MCF 10A (cell line): ENCODE measurements around the gene RICTOR. TPM values are rescaled to one million over a fixed set of nuclear protein-coding genes. Genes with fewer than 3 reads are reported as not detected.
"Not testable (repeated sequence)": the region's sequence is repeated elsewhere in the genome, so short reads cannot be mapped to it uniquely, and the experiment has no call there.

Source experiments
- BruUV-seq: library from RNA; stranded (reverse); fragments of 400-500 nt; replicated peaks from 2 replicates; lab custom pipeline; 2021; lab: Mats Ljungman, UMichigan
- CTCF ChIA-PET: fragments of 300-600 bp; sonication (Branson Sonifier 250); formaldehyde crosslinking; extraction: SDS; loops from one replicate; lab custom pipeline; 2021; ENCODE audit warnings: antibody characterized with exemption, inconsistent platforms; lab: Yijun Ruan, JAX
- POLR2A ChIA-PET: fragments of 300-600, 350-650 bp; sonication (Branson Sonifier 250); formaldehyde crosslinking; extraction: SDS; loops from one replicate; lab custom pipeline; 2020; ENCODE audit warnings: antibody characterized with exemption, inconsistent platforms; lab: Yijun Ruan, JAX
- DNase-seq: peaks from one replicate; pipeline ENCODE4 v3.0.0-alpha.2; 2018; ENCODE audit not compliant: unreplicated experiment
- H3K27ac Mint-ChIP-seq: one replicate; pipeline ENCODE4 v1.8.0; 2022; ENCODE audit warnings: mild to moderate bottlenecking, low read depth, mixed read lengths; ENCODE audit not compliant: unreplicated experiment
- H3K27me3 Mint-ChIP-seq: one replicate; pipeline ENCODE4 v1.8.0; 2022; ENCODE audit warnings: mixed read lengths; ENCODE audit not compliant: insufficient read depth, unreplicated experiment
- H3K36me3 Mint-ChIP-seq: one replicate; pipeline ENCODE4 v1.8.0; 2022; ENCODE audit warnings: mild to moderate bottlenecking, moderate library complexity, mixed read lengths; ENCODE audit not compliant: insufficient read depth, unreplicated experiment
- H3K4me1 Mint-ChIP-seq: one replicate; pipeline ENCODE4 v1.8.0; 2022; ENCODE audit warnings: mixed read lengths; ENCODE audit not compliant: insufficient read depth, unreplicated experiment
- H3K4me3 Mint-ChIP-seq: one replicate; pipeline ENCODE4 v1.8.0; 2022; ENCODE audit warnings: mild to moderate bottlenecking, moderate library complexity, mixed read lengths; ENCODE audit not compliant: unreplicated experiment
- H3K9me3 Mint-ChIP-seq: one replicate; pipeline ENCODE4 v1.8.0; 2022; ENCODE audit warnings: mixed read lengths; ENCODE audit not compliant: unreplicated experiment
- CTCF ChIP-seq: fragments of 200-600 bp; IDR thresholded peaks from one replicate; pipeline ENCODE4 v1.8.0; 2022; ENCODE audit warnings: antibody characterized with exemption, mild to moderate bottlenecking; ENCODE audit not compliant: unreplicated experiment
- intact Hi-C: fragments of 100-400 bp; cut with micrococcal nuclease; formaldehyde crosslinking; loops from 2 replicates; pipeline ENCODE4 v1.14.1; 2022
- total RNA-seq: library from RNA; stranded (reverse); gene quantifications from 2 replicates; pipeline ENCODE4 v1.2.3, GENCODE V29; 2022

Gene RICTOR
- total RNA-seq, 1 experiment from 2014 or later = 25.7 TPM

GRCh38 chr5:38999037-38999436, 75.2 kb downstream of the RICTOR start:
- Mint-ChIP-seq H3K9me3 (no peaks in the 10 kb centered on the region), H3K36me3 (peaks cover 41% of the 10 kb centered on the region), H3K4me1 (no peaks in the 10 kb centered on the region), H3K4me3 (no peak overlapping the region), H3K27ac (no peak overlapping the region), H3K27me3 (no peaks in the 10 kb centered on the region)
- TF ChIP-seq CTCF = no peak
- ChIA-PET CTCF (interaction anchor here (1.4 kb wide), 2 partner anchors 82 to 285 kb away, joined by 3 to 4 read pairs; no protein-coding TSS in a partner anchor), POLR2A (no interaction called here)
- BruUV-seq = no TSS peak
- intact Hi-C loops = no loop called here
- no peak for DNase-seq

- ChIA-PET CTCF (no interaction called here), POLR2A (interaction anchor here (0.7 to 1.2 kb wide), 2 partner anchors 78 to 103 kb away, joined by 3 read pairs; no protein-coding TSS in a partner anchor)
- TF ChIP-seq CTCF = no peak
- Mint-ChIP-seq H3K9me3 (no peaks in the 10 kb centered on the region), H3K27ac (no peak overlapping the region), H3K36me3 (peaks cover 51% of the 10 kb centered on the region), H3K27me3 (no peaks in the 10 kb centered on the region), H3K4me1 (peaks cover 5% of the 10 kb centered on the region), H3K4me3 (no peak overlapping the region)
- no TSS peak for BruUV-seq
- intact Hi-C loops = no loop called here
- DNase-seq = no peak
Measured at GRCh38 chr5:38997591-38997990, 76.6 kb downstream of the RICTOR start.

GRCh38 chr5:38996123-38996522, 78.1 kb downstream of the RICTOR start:
- BruUV-seq = no TSS peak
- peaks cover 44% of the 10 kb centered on the region for H3K36me3 Mint-ChIP-seq
- no peak overlapping the region for H3K27ac Mint-ChIP-seq
- no peaks in the 10 kb centered on the region for H3K27me3 Mint-ChIP-seq
- no peak overlapping the region for H3K4me3 Mint-ChIP-seq
- CTCF ChIA-PET = no interaction called here
- intact Hi-C loops = no loop called here
- TF ChIP-seq CTCF = no peak
- peaks cover 6% of the 10 kb centered on the region for H3K4me1 Mint-ChIP-seq
- no peaks in the 10 kb centered on the region for H3K9me3 Mint-ChIP-seq
- POLR2A ChIA-PET = no interaction called here
- DNase-seq = no peak

GRCh38 chr5:38994324-38994927, 79.8 kb downstream of the RICTOR start:
- H3K9me3 Mint-ChIP-seq = no peaks in the 10 kb centered on the region
- peak; percentile 76 for DNase-seq
- no TSS peak for BruUV-seq
- H3K36me3 Mint-ChIP-seq = peaks cover 48% of the 10 kb centered on the region
- peak; percentile 45 for TF ChIP-seq CTCF
- intact Hi-C loops = loop anchor here (1.0 to 5.0 kb wide), 4 partner anchors 81 to 289 kb away; partner anchors contain the start of gene FYB1
- peaks cover 6% of the 10 kb centered on the region for H3K4me1 Mint-ChIP-seq
- POLR2A ChIA-PET = interaction anchor here (1.2 kb wide), 1 partner anchor 289 kb away, joined by 5 read pairs; no protein-coding TSS in a partner anchor
- H3K27me3 Mint-ChIP-seq = no peaks in the 10 kb centered on the region
- no peak overlapping the region for H3K27ac Mint-ChIP-seq
- no peak overlapping the region for H3K4me3 Mint-ChIP-seq
- CTCF ChIA-PET = interaction anchor here (0.6 to 1.0 kb wide), 5 partner anchors 11 to 202 kb away, joined by 3 to 6 read pairs (median 5); no protein-coding TSS in a partner anchor

GRCh38 chr5:38989974-38990719, 84.1 kb downstream of the RICTOR start:
- H3K27me3 Mint-ChIP-seq, CTCF ChIA-PET: not testable (repeated sequence)
- intact Hi-C loops = loop anchor here (5.0 kb wide), 2 partner anchors 147 to 227 kb away; partner anchors contain the start of gene FYB1

More at GRCh38 chr5:38989974-38990719, 84.1 kb downstream of the RICTOR start:
- H3K4me1 Mint-ChIP-seq, POLR2A ChIA-PET, H3K27ac Mint-ChIP-seq, H3K4me3 Mint-ChIP-seq, BruUV-seq, DNase-seq: not testable (repeated sequence)
- H3K36me3 Mint-ChIP-seq = peaks cover 48% of the 10 kb centered on the region
- H3K9me3 Mint-ChIP-seq = peaks cover 16% of the 10 kb centered on the region
